HG02759 (cell line): ENCODE results near the gene PCDHGA3.
"Not testable (repeated sequence)": the region's sequence is repeated elsewhere in the genome, so short reads cannot be mapped to it uniquely, and the experiment has no call there.

Experiments used
- ATAC-seq: cut with Tn5 transposase; IDR thresholded peaks from one replicate; pipeline ENCODE4 v1.9.1; 2021; ENCODE audit warnings: mild to moderate bottlenecking, moderate library complexity; ENCODE audit not compliant: unreplicated experiment

PCDHGA3 gene

GRCh38 chr5:141382469-141383294, 39.1 kb downstream of the PCDHGA3 start, which contains the start of gene PCDHGA7:
PCDHGA7 (plus strand) TSS chr5:141382742; CDS start chr5:141382900, 158 bp downstream.
- no peak for ATAC-seq

GRCh38 chr5:141383345-141383744, 39.7 kb downstream of the PCDHGA3 start:
- ATAC-seq, result no peak

GRCh38 chr5:141384471-141385267, 41.0 kb downstream of the PCDHGA3 start:
- ATAC-seq, result no peak

- ATAC-seq, result peak; percentile 70
Observed at GRCh38 chr5:141387557-141388311, 44.1 kb downstream of the PCDHGA3 start, which contains the start of gene PCDHGB4. PCDHGB4 (plus strand) TSS chr5:141387698; CDS start chr5:141387885, 187 bp downstream.

- no peak for ATAC-seq
Observed at GRCh38 chr5:141388661-141389060, 45.0 kb downstream of the PCDHGA3 start.

GRCh38 chr5:141389153-141390042, 45.8 kb downstream of the PCDHGA3 start:
- ATAC-seq, result no peak

- no peak for ATAC-seq
Observed at GRCh38 chr5:141392429-141393198, 49.0 kb downstream of the PCDHGA3 start, which contains the start of gene PCDHGA8. PCDHGA8 (plus strand) TSS chr5:141392633; CDS start chr5:141392814, 181 bp downstream.

- ATAC-seq, result no peak
Observed at GRCh38 chr5:141393267-141393666, 49.6 kb downstream of the PCDHGA3 start.

- ATAC-seq, result not testable (repeated sequence)
Observed at GRCh38 chr5:141394401-141395187, 51.0 kb downstream of the PCDHGA3 start.
